ENCODE results near the gene SEC62. TPM values are rescaled to one million over a fixed set of nuclear protein-coding genes. Genes with fewer than 3 reads are reported as not detected.

Gene SEC62
- total RNA-seq, 2 experiments from 2014 or later, result 64.5 to 176 TPM

DNA sequence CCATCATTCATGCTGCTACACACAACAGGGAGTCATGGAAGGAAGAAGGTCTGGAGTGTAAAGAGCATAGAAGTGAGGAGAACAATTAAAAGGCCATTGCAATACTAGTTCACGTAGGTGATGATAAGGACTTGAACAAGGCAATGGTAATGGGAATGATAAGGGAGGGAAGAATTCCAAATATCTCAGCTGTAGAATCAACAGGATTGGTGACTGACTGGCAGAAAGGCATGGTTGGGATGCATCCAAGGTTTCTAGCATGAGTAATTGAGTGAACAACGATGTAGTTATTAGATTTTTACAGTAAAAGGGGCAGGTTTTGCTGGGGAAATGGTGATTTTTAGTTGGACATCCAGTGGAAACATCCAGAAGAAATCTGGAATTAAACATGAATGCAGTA, 2.4 kb upstream of the SEC62 start:
- DNase-seq (ENCODE audit: low spot score), result no peak
- H3K4me1 ChIP-seq (ENCODE audit: insufficient read depth, low read length, poor library complexity, severe bottlenecking), result peaks cover 60% of the 10 kb centered on the region
- POLR2A ChIA-PET, result interaction anchor here (0.6 to 10.1 kb wide), 9 partner anchors 9 to 216 kb away, joined by 3 to 559 read pairs (median 5); no protein-coding TSS in a partner anchor
- peaks cover 15% of the 10 kb centered on the region for H3K36me3 ChIP-seq (ENCODE audit: insufficient read depth, low read length)
- BruUV-seq (replicated peaks), result no TSS peak
- peak overlapping the region; percentile 89 for H3K4me2 ChIP-seq (ENCODE audit: low read length)
- TF ChIP-seq EZH2phosphoT487 (IDR thresholded peaks at IDR 0.05; ENCODE audit: borderline replicate concordance, low read depth, low read length) (no peak), CTCF (conservative IDR thresholded peaks at IDR 0.05; ENCODE audit: low read length) (no peak)
- H3K9me3 ChIP-seq (ENCODE audit: low read length), result peaks cover 6% of the 10 kb centered on the region; the same call in 1 of the 2 replicates
- no peaks in the 10 kb centered on the region for H3K9me2 ChIP-seq (ENCODE audit: insufficient read depth, low read length)
- CTCF ChIA-PET (ENCODE audit: unreplicated experiment), result interaction anchor here (0.6 to 1.9 kb wide), 2 partner anchors 15 to 852 kb away, joined by 5 to 9 read pairs; no protein-coding TSS in a partner anchor
- peak overlapping the region; percentile 81 for H3K4me3 ChIP-seq (ENCODE audit: low read depth, low read length, poor library complexity, severe bottlenecking)
- H3K27ac ChIP-seq (ENCODE audit: low read depth, low read length, poor library complexity, severe bottlenecking), result peak overlapping the region; percentile 88
- H2AFZ ChIP-seq (ENCODE audit: low read length), result no peak overlapping the region; the same call in 1 of the 2 replicates
- peaks cover 39% of the 10 kb centered on the region for H3K79me2 ChIP-seq (ENCODE audit: insufficient read depth, low read depth, low read length)
- H4K20me1 ChIP-seq (ENCODE audit: insufficient read depth, low read length), result peaks cover 10% of the 10 kb centered on the region; the same call in 1 of the 2 replicates
- intact Hi-C loops (cut with micrococcal nuclease; ENCODE audit: unreplicated experiment), result no loop called here

- BruUV-seq (replicated peaks), result TSS peak; percentile 72
Observed at GRCh38 chr3:169965562-169966427, 812 bp upstream of the SEC62 start.

More at GRCh38 chr3:169965562-169966427, 812 bp upstream of the SEC62 start:
- no peak for TF ChIP-seq EZH2phosphoT487 (IDR thresholded peaks at IDR 0.05; ENCODE audit: borderline replicate concordance, low read depth, low read length)
- no peak for TF ChIP-seq CTCF (conservative IDR thresholded peaks at IDR 0.05; ENCODE audit: low read length)
- CTCF ChIA-PET (ENCODE audit: unreplicated experiment), result interaction anchor here (1.0 to 1.9 kb wide), 5 partner anchors 11 to 54 kb away, joined by 3 to 8 read pairs (median 4); no protein-coding TSS in a partner anchor
- Histone ChIP-seq H3K4me2 (ENCODE audit: low read length) (peak overlapping the region; percentile 89), H3K4me1 (ENCODE audit: insufficient read depth, low read length, poor library complexity, severe bottlenecking) (peaks cover 67% of the 10 kb centered on the region), H3K4me3 (ENCODE audit: low read depth, low read length, poor library complexity, severe bottlenecking) (peak overlapping the region; percentile 81), H3K79me2 (ENCODE audit: insufficient read depth, low read depth, low read length) (peaks cover 55% of the 10 kb centered on the region), H4K20me1 (ENCODE audit: insufficient read depth, low read length) (peaks cover 20% of the 10 kb centered on the region; the same call in 1 of the 2 replicates), H3K36me3 (ENCODE audit: insufficient read depth, low read length) (peaks cover 31% of the 10 kb centered on the region), H3K9me2 (ENCODE audit: insufficient read depth, low read length) (no peaks in the 10 kb centered on the region), H3K9me3 (ENCODE audit: low read length) (peaks cover 6% of the 10 kb centered on the region; the same call in 1 of the 2 replicates), H2AFZ (ENCODE audit: low read length) (peak overlapping the region; percentile 16; the same call in 1 of the 2 replicates), H3K27ac (ENCODE audit: low read depth, low read length, poor library complexity, severe bottlenecking) (peak overlapping the region; percentile 88)
- POLR2A ChIA-PET, result interaction anchor here (0.5 to 10.1 kb wide), 18 partner anchors 10 to 396 kb away, joined by 3 to 559 read pairs (median 4); partner anchors contain the start of gene LRRC31
- intact Hi-C loops (cut with micrococcal nuclease; ENCODE audit: unreplicated experiment), result loop anchor here (1.0 to 2.0 kb wide), 6 partner anchors 25 to 393 kb away; partner anchors contain the start of gene TERC
- DNase-seq (ENCODE audit: low spot score), result peak; percentile 69

All from OCI-LY7 (cell line).